GM21447 (cell line): Measurements from ENCODE around the gene ALDH1L2.
"Not testable (repeated sequence)": the region's sequence is repeated elsewhere in the genome, so short reads cannot be mapped to it uniquely, and the experiment has no call there.

Experiments used
- ATAC-seq: cut with Tn5 transposase; IDR thresholded peaks from one replicate; pipeline ENCODE4 v1.9.1; 2021; ENCODE audit not compliant: unreplicated experiment

The ALDH1L2 gene

DNA sequence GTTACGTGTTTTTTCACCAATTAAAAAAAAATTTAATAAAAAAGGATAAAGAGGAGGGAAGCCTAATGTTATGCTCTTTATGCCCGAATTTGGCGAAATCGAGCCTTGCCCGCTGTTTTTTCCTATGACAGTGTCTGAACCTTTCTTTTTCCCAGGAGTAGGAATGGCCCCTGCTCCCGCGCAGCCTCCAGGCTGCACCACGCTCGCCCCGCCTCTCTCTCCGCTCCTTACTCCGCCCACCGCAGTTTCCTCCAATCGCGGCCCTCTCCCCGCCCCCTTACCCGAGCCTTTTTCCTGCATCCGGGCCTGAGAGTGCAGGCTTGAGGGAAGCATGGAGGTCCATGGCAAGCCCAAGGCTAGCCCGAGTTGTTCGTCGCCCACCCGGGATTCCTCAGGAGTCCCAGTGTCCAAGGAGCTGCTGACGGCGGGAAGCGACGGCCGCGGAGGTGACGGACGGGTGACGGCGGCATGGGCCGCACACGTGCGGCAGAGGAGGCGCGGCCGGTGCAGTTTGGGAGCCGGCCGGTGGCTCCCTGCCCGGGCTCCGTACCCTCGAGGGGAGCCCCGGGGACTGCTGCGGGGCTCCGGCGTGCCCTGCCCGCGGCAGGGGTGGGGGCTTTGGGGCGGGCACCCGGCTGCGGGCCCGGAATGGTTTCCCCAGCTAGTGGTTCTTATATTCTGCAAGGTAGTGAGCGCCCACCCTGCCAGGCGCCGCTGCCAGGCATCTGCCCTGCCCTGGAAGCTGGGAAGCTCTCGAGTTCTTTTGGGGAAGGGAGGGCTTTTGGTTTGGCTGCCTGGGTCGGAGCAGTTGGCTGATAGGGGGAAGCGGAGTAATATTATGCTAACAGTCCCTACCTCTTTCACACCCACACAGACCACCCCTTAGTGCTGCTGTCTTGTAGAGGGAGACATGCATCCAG, 98.0 kb downstream of the ALDH1L2 start, which contains the start of gene NOPCHAP1:
Gene NOPCHAP1 (plus strand): TSS at position 295 of the 920 bp plus-strand sequence. CDS start 37 bp downstream, at position 332.
- ATAC-seq, result peak; percentile 99

DNA sequence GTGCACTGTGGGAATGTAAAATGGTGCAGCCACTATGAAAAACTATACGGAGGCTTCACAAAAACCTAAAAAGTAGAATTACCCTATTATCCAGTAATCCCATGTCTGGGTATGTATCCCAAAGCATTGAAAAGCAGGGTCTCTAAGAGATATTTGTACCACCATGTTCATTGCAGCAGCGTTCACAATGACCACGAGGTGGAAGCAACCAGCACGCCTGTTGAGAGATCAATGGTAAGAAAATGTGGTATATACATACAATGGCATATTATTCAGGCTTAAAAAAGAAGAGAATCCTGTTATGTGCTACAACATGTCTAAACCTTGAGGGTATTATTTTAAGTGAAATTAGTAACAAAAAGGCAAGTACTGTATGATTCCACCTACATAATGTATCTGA, 99.1 kb downstream of the ALDH1L2 start:
- ATAC-seq, result no peak

DNA sequence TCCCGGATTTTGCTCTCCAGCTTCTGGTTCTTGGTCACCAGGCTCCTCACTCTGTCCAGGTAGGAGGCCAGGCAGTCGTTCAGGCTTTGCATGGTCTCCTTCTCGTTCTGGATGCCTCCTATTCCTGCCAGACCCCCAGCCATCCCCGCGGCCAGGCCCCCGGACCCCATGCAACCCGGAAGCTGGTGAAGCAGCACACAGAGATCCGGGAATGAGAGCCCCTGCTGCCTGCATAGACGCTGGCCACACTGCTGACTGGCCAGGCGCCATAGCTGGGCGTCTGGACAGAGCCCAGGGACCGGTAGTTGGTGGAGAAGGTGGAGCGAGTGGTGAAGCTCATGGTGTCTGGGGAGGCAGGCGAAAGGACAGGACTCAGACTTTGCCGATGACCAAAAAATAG, 106.6 kb downstream of the ALDH1L2 start:
- not testable (repeated sequence) for ATAC-seq

DNA sequence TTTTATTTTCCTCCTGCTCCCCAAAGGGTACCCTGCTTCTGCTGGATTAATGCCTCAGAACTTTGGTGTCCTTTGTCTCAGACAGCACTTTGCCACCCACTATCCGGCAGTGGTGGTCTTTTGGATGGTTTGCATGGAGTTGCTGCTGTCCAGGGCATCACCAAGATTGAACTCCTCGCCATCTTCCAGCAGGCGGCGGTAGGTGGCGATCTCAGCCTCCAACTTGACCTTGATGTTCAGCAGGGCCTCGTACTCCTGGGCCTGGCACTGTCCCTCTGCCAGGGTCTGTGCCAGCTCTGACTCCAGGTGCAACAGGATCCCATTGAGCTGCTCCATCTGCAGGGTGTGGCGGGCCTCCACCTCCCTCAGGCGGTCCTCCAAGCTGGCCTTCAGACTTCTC, 107.6 kb downstream of the ALDH1L2 start:
- no peak for ATAC-seq

DNA sequence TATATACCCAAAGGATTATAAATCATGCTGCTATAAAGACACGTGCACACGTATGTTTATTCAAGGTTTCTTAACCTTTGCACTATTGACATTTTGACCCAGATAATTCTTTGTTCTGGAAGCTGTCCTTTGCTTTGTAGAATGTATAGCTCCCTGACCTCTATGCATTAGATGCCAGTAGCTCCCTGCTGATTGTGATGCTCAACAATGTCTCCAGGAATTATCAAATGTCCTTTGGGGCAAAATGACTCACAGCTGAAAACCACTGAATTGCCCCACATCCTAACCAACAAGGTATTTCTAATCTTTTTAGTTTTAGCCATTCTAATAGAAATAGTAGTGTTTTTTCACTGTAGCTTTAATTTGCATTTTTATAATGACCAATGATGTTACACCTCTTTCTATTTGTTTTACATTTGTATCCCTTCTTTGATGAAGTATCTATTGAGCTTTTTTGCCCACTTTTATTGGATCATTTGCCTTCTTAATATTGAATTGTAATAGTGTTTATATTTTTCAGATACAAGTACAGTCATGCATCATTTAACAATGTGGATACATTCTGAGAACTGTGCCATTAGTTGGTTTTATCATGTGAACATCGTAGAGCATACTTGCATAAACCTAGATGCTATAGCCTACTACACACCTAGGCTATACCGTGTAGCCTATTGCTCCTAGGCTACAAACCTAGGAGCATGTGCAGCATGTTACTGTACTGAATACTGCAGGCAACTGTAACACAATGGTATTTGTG, 108.5 kb downstream of the ALDH1L2 start:
- ATAC-seq, result no peak

DNA sequence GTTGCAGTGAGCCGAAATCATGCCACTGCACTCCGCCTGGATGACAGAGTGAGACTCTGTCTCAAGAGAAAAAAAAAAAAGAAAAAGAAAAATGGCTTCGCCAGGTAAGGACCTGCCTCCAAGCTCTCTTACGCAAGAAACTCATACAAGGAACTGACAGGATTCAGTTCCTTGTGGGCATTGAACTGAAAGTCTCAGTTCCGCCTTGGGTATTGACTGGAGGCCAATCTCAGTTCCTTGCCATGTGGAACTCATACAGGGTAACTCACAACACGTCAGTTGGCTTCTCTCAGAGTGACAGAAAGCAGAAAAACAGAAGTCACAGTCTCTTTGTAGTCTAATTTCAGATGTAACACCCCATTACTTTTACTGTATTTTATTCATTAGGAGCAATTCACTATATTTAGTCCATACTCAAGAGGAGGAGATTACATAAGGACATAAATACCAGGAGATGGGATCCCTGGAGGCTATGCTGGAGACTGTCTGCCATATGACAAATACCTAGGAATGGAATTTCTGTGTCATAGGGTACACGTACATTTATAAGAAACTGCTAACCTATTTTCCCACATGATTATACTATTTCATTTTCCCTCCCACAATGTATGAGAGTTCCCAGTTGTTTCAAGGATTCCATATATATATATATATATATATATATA, 109.5 kb downstream of the ALDH1L2 start:
- peak; percentile 99 for ATAC-seq

DNA sequence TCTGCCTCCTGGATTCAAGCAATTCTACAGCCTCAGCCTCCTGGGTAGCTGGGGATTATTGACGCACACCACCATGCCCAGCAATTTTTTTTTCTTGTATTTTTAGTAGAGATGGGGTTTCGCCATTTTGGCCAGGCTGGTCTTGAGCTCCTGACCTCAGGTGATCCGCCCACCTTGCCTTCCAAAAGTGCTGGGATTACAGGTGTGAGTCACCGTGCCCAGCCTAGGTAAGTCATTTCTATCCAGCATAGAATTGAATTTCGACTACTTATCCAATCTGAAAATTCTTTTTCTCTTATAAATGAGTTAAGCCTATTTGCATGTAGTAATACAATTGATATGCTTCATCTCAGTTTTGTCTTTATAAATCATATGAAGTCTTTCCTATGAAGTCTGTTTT, 111.0 kb downstream of the ALDH1L2 start:
- no peak for ATAC-seq

DNA sequence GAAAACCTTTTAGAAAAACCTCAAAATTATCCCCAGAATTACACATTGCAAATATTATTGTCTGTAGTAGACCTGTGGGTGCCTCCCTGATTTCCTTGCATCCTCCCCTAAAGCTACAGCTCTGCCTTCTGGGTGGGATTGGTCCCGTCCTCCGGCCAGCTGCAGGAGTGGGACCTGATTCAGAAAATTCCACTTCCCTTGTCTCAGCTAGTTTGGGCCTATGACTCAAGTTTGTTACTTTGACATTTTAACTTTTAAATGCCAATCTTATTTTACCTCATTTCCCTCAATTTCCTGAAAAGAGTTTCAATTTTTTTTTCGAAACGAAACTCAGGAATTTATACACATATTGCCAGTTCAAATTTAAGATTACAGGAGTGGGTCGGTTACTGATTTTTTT, 113.0 kb downstream of the ALDH1L2 start:
- no peak for ATAC-seq
